HCT116 (cell line): ENCODE data around the gene VSIG10. TPM values are rescaled to one million over a fixed set of nuclear protein-coding genes. Genes with fewer than 3 reads are reported as not detected.

Experiments used
- ATAC-seq: fragments of 200-7000 bp; cut with Tn5 transposase; 2 replicates; pipeline ENCODE4 v1.9.1; 2020; ENCODE audit warnings: mild to moderate bottlenecking, moderate library complexity
- BruUV-seq: library from RNA; stranded (reverse); fragments of 400-500 nt; replicated peaks from 2 replicates; lab custom pipeline; 2021; lab: Mats Ljungman, UMichigan
- CTCF ChIA-PET: fragments of 300-600 bp; sonication (Branson Sonifier 250); formaldehyde crosslinking; loops from one replicate; lab custom pipeline; 2021; ENCODE audit warnings: antibody characterized with exemption; lab: Charles Lee
- POLR2A ChIA-PET: fragments of 300-600, 350-600 bp; sonication (Branson Sonifier 250); formaldehyde crosslinking; loops from one replicate; lab custom pipeline; 2021; ENCODE audit warnings: antibody characterized with exemption; lab: Charles Lee
- RAD21 ChIA-PET, 2 experiments: fragments of 300-600 bp; sonication (Branson Sonifier 250); formaldehyde crosslinking; loops; one replicate each; lab custom pipeline; 2023; ENCODE audit warnings: low total read pairs in 2 of 2; ENCODE audit not compliant: uncharacterized antibody in 2 of 2, unreplicated experiment in 2 of 2, low non-redundant PET in 1 of 2; lab: Charles Lee
- DNase-seq: peaks from one replicate; pipeline ENCODE4 v3.0.0-alpha.2; 2010; ENCODE audit warnings: low read depth, low spot score
- H2AFZ ChIP-seq: fragments of 200-600 bp; shearing (Covaris generic), sonication (generic); 2 replicates; pipeline ENCODE4 v1.6.1; 2017; ENCODE audit warnings: low read depth, mixed run types, mixed read lengths, antibody characterized with exemption, low read length; ENCODE audit not compliant: poor library complexity, severe bottlenecking
- H3K27ac ChIP-seq: 2 replicates; pipeline ENCODE4 v1.5.1; 2012; ENCODE audit warnings: low read depth, low read length
- H3K27me3 ChIP-seq: fragments of 200-600 bp; sonication (generic); 2 replicates; pipeline ENCODE4 v1.6.1; 2016; ENCODE audit warnings: mixed run types, low read length, mixed read lengths; ENCODE audit not compliant: insufficient read depth
- H3K36me3 ChIP-seq, 2 experiments: fragments of 200-500 bp in 1 of 2; fragments of 200-600 bp in 1 of 2; sonication (Bioruptor generic) in 1 of 2; sonication (generic) in 1 of 2; 2 replicates each; pipeline versions ENCODE4 v1.5.1 to v1.6.1; 2014 to 2016; ENCODE audit warnings: low read length in 2 of 2, inconsistent platforms in 1 of 2, mixed read lengths in 1 of 2, mixed run types in 1 of 2; ENCODE audit not compliant: insufficient read depth in 2 of 2, control insufficient read depth in 1 of 2
- H3K4me1 ChIP-seq, 2 experiments: fragments of 200-600 bp in 1 of 2; sonication (generic) in 1 of 2; 2 replicates each; pipeline versions ENCODE4 v1.5.1 to v1.6.1; 2012 to 2017; ENCODE audit warnings: low read length in 2 of 2, inconsistent platforms in 1 of 2, mild to moderate bottlenecking in 1 of 2, mixed read lengths in 1 of 2, mixed run types in 1 of 2, moderate library complexity in 1 of 2; ENCODE audit not compliant: insufficient read depth in 2 of 2, control insufficient read depth in 1 of 2
- H3K4me2 ChIP-seq: fragments of 200-600 bp; sonication (generic); 2 replicates; pipeline ENCODE4 v1.6.1; 2017; ENCODE audit warnings: mixed run types, low read length, mixed read lengths
- H3K4me3 ChIP-seq, 2 experiments: fragments of 200-600 bp in 1 of 2; sonication (generic) in 1 of 2; replicated peaks in 1 of 2; 2 replicates each; pipeline ENCODE4 v1.5.1; 2011 to 2016; ENCODE audit warnings: low read length in 2 of 2, control low read depth in 1 of 2, low read depth in 1 of 2, mild to moderate bottlenecking in 1 of 2, mixed read lengths in 1 of 2, mixed run types in 1 of 2
- H3K79me2 ChIP-seq: fragments of 200-600 bp; sonication (generic); 2 replicates; pipeline ENCODE4 v1.6.1; 2017; ENCODE audit warnings: mild to moderate bottlenecking, mixed run types, low read length, moderate library complexity, mixed read lengths; ENCODE audit not compliant: insufficient read depth
- H3K9ac ChIP-seq: fragments of 200-600 bp; sonication (generic); 2 replicates; pipeline ENCODE4 v1.6.1; 2016; ENCODE audit warnings: low read length, mixed read lengths
- H3K9me2 ChIP-seq: fragments of 200-600 bp; sonication (generic), shearing (Covaris generic); 2 replicates; pipeline ENCODE4 v1.6.1; 2017; ENCODE audit warnings: mixed run types, mild to moderate bottlenecking, moderate library complexity; ENCODE audit not compliant: insufficient read depth
- H3K9me3 ChIP-seq, 2 experiments: fragments of 200-500 bp in 1 of 2; fragments of 200-600 bp in 1 of 2; sonication (Bioruptor generic) in 1 of 2; sonication (generic) in 1 of 2; 2 replicates each; pipeline ENCODE4 v1.6.1; 2014 to 2017; ENCODE audit warnings: low read length in 2 of 2, mixed read lengths in 2 of 2, inconsistent platforms in 1 of 2, low read depth in 1 of 2, mild to moderate bottlenecking in 1 of 2, mixed run types in 1 of 2, moderate library complexity in 1 of 2; ENCODE audit not compliant: control insufficient read depth in 1 of 2, insufficient read depth in 1 of 2
- H4K20me1 ChIP-seq: fragments of 200-600 bp; sonication (generic), shearing (Covaris generic); 2 replicates; pipeline ENCODE4 v1.6.1; 2017; ENCODE audit warnings: mixed run types, mild to moderate bottlenecking, moderate library complexity; ENCODE audit not compliant: insufficient read depth
- CBX3 ChIP-seq: IDR thresholded peaks from 2 replicates; pipeline ENCODE4 v1.6.1; 2012; ENCODE audit warnings: low read depth
- CEBPB ChIP-seq: IDR thresholded peaks from 2 replicates; pipeline ENCODE4 v1.6.1; 2012; ENCODE audit warnings: low read depth
- EGR1 ChIP-seq: IDR thresholded peaks from 2 replicates; pipeline ENCODE4 v1.6.1; 2012; ENCODE audit warnings: low read depth
- ELF1 ChIP-seq: IDR thresholded peaks from 2 replicates; pipeline ENCODE4 v1.6.1; 2012; ENCODE audit warnings: low read depth, borderline replicate concordance
- EZH2 ChIP-seq: fragments of 200-600 bp; sonication (generic); IDR thresholded peaks from 2 replicates; pipeline ENCODE4 v1.6.1; 2017; ENCODE audit warnings: antibody characterized with exemption, mixed run types
- EZH2phosphoT487 ChIP-seq: fragments of 200-600 bp; IDR thresholded peaks from 2 replicates; pipeline ENCODE4 v1.6.1; 2018; ENCODE audit warnings: antibody characterized with exemption, borderline replicate concordance
- FOSL1 ChIP-seq: IDR thresholded peaks from 2 replicates; pipeline ENCODE4 v1.6.1; 2012; ENCODE audit warnings: low read depth
- JUND ChIP-seq: IDR thresholded peaks from 2 replicates; pipeline ENCODE4 v1.6.1; 2012
- POLR2A ChIP-seq: IDR thresholded peaks from 2 replicates; pipeline ENCODE4 v1.7.0; 2011; ENCODE audit warnings: borderline replicate concordance; ENCODE audit not compliant: insufficient read depth, insufficient read length; ENCODE audit errors: extremely low read depth
- POLR2AphosphoS5 ChIP-seq: IDR thresholded peaks from 2 replicates; pipeline ENCODE4 v1.6.1; 2011; ENCODE audit warnings: mild to moderate bottlenecking, low read depth, low read length, moderate library complexity
- RAD21 ChIP-seq: IDR thresholded peaks from 2 replicates; pipeline ENCODE4 v1.6.1; 2012; ENCODE audit warnings: low read depth, mild to moderate bottlenecking
- SIN3A ChIP-seq: IDR thresholded peaks from 2 replicates; pipeline ENCODE4 v1.6.1; 2012; ENCODE audit warnings: low read depth
- SP1 ChIP-seq: IDR thresholded peaks from 2 replicates; pipeline ENCODE4 v1.6.1; 2012; ENCODE audit warnings: low read depth
- SRF ChIP-seq: IDR thresholded peaks from 2 replicates; pipeline ENCODE4 v1.6.1; 2012; ENCODE audit warnings: low read depth
- TCF7L2 ChIP-seq: IDR thresholded peaks from 2 replicates; pipeline ENCODE4 v1.7.0; 2011; ENCODE audit warnings: borderline replicate concordance, inconsistent platforms; ENCODE audit not compliant: insufficient read depth, insufficient read length; ENCODE audit errors: extremely low read depth
- YY1 ChIP-seq: IDR thresholded peaks from 2 replicates; pipeline ENCODE4 v1.6.1; 2011; ENCODE audit warnings: low read length, low read depth, moderate library complexity, mild to moderate bottlenecking; ENCODE audit not compliant: insufficient replicate concordance; ENCODE audit errors: extremely low read depth
- ZFX ChIP-seq: fragments of 450-650 bp; IDR thresholded peaks from 2 replicates; pipeline ENCODE4 v1.6.1; 2017
- ZNF274 ChIP-seq: fragments of 200-500 bp; sonication (Bioruptor generic); IDR thresholded peaks from 2 replicates; pipeline ENCODE4 v1.6.1; 2014; ENCODE audit warnings: mild to moderate bottlenecking, low read depth, low read length, inconsistent platforms
- intact Hi-C: fragments of 100-400 bp; cut with micrococcal nuclease; formaldehyde crosslinking; loops from 2 replicates; pipeline ENCODE4 v1.10.0; 2022
- total RNA-seq: library from RNA; stranded (reverse); gene quantifications from one replicate; pipeline ENCODE4 v1.2.1, GENCODE V29; 2021; ENCODE audit not compliant: unreplicated experiment
- TF ChIP-seq, protein P1 (sequence below), 3 experiments: fragments of 200-600 bp in 1 of 3; sonication (generic) in 1 of 3; IDR thresholded peaks in 2 of 3; conservative IDR thresholded peaks in 1 of 3; 2 replicates each; pipeline ENCODE4 v1.5.1; 2012 to 2017; ENCODE audit warnings: low read depth in 2 of 3, low read length in 2 of 3, antibody characterized with exemption in 1 of 3, borderline replicate concordance in 1 of 3, control low read depth in 1 of 3, mild to moderate bottlenecking in 1 of 3, mixed read lengths in 1 of 3, mixed run types in 1 of 3, moderate library complexity in 1 of 3; ENCODE audit not compliant: insufficient read depth in 1 of 3
- TF ChIP-seq, protein P2 (sequence below): IDR thresholded peaks from 2 replicates; pipeline ENCODE4 v1.6.1; 2012; ENCODE audit warnings: low read depth
- TF ChIP-seq, protein P3 (sequence below): IDR thresholded peaks from 2 replicates; pipeline ENCODE4 v1.6.1; 2012

Gene VSIG10
- total RNA-seq, 1 experiment from 2014 or later: 42.6 TPM

DNA sequence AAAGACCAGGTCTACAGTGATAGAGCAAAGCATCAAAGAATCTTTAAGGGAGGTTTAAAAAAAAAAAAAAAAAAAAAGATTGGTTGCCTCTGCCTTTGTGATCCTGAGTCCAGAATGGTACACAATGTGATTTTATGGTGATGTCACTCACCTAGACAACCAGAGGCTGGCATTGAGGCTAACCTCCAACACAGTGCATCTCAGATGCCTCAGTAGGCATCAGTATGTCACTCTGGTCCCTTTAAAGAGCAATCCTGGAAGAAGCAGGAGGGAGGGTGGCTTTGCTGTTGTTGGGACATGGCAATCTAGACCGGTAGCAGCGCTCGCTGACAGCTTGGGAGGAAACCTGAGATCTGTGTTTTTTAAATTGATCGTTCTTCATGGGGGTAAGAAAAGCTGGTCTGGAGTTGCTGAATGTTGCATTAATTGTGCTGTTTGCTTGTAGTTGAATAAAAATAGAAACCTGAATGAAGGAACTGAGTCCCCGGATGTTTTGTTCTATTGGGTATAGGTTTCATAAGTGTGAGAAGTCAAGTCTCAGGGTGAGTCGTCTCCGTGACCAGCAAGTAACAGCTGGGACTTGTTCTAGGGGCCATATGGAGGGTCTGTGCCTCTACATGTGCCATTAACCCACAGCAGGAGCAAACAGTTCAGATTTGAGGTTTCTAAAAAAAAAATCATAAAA, 41.4 kb upstream of the VSIG10 start (continued):
- TF ChIP-seq, protein P1, sequence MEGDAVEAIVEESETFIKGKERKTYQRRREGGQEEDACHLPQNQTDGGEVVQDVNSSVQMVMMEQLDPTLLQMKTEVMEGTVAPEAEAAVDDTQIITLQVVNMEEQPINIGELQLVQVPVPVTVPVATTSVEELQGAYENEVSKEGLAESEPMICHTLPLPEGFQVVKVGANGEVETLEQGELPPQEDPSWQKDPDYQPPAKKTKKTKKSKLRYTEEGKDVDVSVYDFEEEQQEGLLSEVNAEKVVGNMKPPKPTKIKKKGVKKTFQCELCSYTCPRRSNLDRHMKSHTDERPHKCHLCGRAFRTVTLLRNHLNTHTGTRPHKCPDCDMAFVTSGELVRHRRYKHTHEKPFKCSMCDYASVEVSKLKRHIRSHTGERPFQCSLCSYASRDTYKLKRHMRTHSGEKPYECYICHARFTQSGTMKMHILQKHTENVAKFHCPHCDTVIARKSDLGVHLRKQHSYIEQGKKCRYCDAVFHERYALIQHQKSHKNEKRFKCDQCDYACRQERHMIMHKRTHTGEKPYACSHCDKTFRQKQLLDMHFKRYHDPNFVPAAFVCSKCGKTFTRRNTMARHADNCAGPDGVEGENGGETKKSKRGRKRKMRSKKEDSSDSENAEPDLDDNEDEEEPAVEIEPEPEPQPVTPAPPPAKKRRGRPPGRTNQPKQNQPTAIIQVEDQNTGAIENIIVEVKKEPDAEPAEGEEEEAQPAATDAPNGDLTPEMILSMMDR (IDR thresholded peaks at IDR 0.05 in 2 of 3, conservative IDR thresholded peaks at IDR 0.05 in 1 of 3; ENCODE audit: borderline replicate concordance in 1 of 3, insufficient read depth in 1 of 3, low read depth in 2 of 3, low read length in 2 of 3): no peak
- TF ChIP-seq EGR1 (no peak), EZH2phosphoT487 (no peak), JUND (no peak), YY1 (no peak), CEBPB (no peak)

DNA sequence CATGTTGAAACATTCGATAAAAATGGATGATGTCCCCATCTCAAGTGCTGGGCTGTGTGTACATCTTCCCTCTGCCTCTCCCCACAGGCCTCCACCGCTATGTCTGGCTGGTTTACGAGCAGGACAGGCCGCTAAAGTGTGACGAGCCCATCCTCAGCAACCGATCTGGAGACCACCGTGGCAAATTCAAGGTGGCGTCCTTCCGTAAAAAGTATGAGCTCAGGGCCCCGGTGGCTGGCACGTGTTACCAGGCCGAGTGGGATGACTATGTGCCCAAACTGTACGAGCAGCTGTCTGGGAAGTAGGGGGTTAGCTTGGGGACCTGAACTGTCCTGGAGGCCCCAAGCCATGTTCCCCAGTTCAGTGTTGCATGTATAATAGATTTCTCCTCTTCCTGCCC, 40.7 kb upstream of the VSIG10 start:
- no peak overlapping the region for H3K4me2 ChIP-seq
- intact Hi-C loops: no loop called here
- CTCF ChIA-PET: no interaction called here
- ATAC-seq (no peak), DNase-seq (no peak)
- peaks cover 27 to 44% of the 10 kb centered on the region in 2 experiments for H3K36me3 ChIP-seq
- H3K79me2 ChIP-seq: peaks cover 16% of the 10 kb centered on the region; the same call in 1 of the 2 replicates
- H3K27me3 ChIP-seq: no peaks in the 10 kb centered on the region
- POLR2A ChIA-PET: no interaction called here
- H3K4me3 ChIP-seq: no peak overlapping the region
- RAD21 ChIA-PET: no interaction called here
- H3K4me1 ChIP-seq: no peaks in the 10 kb centered on the region
- TF ChIP-seq FOSL1 (no peak), CEBPB (no peak), EZH2 (no peak), ELF1 (no peak), ZFX (no peak), YY1 (no peak), SIN3A (no peak), TCF7L2 (no peak), CBX3 (no peak), RAD21 (no peak), JUND (no peak), POLR2A (no peak), SP1 (no peak), SRF (no peak), ZNF274 (no peak), EZH2phosphoT487 (no peak), POLR2AphosphoS5 (no peak)
- TF ChIP-seq, protein P2, sequence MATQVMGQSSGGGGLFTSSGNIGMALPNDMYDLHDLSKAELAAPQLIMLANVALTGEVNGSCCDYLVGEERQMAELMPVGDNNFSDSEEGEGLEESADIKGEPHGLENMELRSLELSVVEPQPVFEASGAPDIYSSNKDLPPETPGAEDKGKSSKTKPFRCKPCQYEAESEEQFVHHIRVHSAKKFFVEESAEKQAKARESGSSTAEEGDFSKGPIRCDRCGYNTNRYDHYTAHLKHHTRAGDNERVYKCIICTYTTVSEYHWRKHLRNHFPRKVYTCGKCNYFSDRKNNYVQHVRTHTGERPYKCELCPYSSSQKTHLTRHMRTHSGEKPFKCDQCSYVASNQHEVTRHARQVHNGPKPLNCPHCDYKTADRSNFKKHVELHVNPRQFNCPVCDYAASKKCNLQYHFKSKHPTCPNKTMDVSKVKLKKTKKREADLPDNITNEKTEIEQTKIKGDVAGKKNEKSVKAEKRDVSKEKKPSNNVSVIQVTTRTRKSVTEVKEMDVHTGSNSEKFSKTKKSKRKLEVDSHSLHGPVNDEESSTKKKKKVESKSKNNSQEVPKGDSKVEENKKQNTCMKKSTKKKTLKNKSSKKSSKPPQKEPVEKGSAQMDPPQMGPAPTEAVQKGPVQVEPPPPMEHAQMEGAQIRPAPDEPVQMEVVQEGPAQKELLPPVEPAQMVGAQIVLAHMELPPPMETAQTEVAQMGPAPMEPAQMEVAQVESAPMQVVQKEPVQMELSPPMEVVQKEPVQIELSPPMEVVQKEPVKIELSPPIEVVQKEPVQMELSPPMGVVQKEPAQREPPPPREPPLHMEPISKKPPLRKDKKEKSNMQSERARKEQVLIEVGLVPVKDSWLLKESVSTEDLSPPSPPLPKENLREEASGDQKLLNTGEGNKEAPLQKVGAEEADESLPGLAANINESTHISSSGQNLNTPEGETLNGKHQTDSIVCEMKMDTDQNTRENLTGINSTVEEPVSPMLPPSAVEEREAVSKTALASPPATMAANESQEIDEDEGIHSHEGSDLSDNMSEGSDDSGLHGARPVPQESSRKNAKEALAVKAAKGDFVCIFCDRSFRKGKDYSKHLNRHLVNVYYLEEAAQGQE: no peak
- TF ChIP-seq, protein P3, sequence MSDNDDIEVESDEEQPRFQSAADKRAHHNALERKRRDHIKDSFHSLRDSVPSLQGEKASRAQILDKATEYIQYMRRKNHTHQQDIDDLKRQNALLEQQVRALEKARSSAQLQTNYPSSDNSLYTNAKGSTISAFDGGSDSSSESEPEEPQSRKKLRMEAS: no peak
- no peaks in the 10 kb centered on the region for H4K20me1 ChIP-seq
- no TSS peak for BruUV-seq
- H3K27ac ChIP-seq: no peak overlapping the region
- H2AFZ ChIP-seq: no peak overlapping the region
- no peaks in the 10 kb centered on the region for H3K9me2 ChIP-seq
- H3K9me3 ChIP-seq: no peaks in the 10 kb centered on the region
- no peak overlapping the region for H3K9ac ChIP-seq
